NT2/D1 (cell line): Measurements from ENCODE around the gene AMH.

Experiments
- SUZ12 ChIP-seq: IDR thresholded peaks from 2 replicates; pipeline ENCODE4 v1.6.1; 2011; ENCODE audit not compliant: insufficient read length, insufficient read depth; ENCODE audit errors: extremely low read depth
- YY1 ChIP-seq: IDR thresholded peaks from 2 replicates; pipeline ENCODE4 v1.6.1; 2011; ENCODE audit not compliant: insufficient read length, insufficient read depth

GRCh38 chr19:2224754-2225349 is 24.3 kb upstream of the AMH start:
- TF ChIP-seq SUZ12 (no peak), YY1 (no peak)
